Activated CD8-positive, alpha-beta memory T cell treated with anti-CD3 and anti-CD28 coated beads for 1 hour (primary cell): ENCODE results near the gene BMP10.
"Not testable (repeated sequence)": the region's sequence is repeated elsewhere in the genome, so short reads cannot be mapped to it uniquely, and the experiment has no call there.

ENCODE experiments used
- DNase-seq, 2 donors: peaks; one replicate each; pipeline ENCODE4 v3.0.0-alpha.2; 2020; ENCODE audit warnings: low read depth in 1 of 2; ENCODE audit errors: extremely low read depth in 1 of 2

The BMP10 gene

GRCh38 chr2:68900496-68901198 is 29.4 kb upstream of the BMP10 start:
- DNase-seq = no peak

DNA sequence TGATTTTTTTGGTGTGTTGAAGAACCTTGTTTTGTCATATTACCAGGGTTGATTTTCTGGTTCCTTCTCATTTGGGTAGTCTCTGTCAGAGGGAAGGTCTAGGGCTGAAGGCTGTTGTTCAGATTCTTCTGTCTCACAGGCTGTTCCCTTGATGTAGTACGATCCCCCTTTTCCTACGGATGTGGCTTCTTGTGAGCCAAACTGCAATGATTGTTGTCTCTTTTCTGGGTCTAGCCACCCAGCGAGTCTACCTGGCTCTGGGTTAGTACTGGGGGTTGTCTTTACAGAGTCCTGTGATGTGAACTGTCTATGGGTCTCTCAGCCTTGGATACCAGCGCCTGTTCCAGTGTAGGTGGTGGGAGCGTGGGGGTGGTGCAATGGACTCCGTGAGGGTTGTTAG is 24.8 kb upstream of the BMP10 start:
- not testable (repeated sequence) for DNase-seq

DNA sequence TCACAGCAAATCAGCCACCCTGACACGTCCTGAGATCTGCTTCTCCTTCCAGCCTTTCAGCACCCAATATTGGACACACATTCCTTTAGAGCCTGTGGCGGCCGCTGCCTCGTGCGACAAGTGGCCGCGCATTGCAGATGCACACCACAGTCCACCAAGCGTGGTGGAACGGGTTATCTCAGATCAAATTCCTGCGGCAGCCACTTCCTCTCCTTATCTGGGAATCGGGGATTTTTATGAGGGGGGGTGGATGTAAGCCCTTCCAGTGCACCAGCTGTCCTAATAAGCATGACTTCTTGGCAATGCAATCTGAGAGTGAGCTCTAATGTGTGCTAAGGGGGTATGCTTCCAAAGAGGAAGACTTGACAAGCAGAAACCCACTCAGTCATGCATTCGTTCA is 18.3 kb upstream of the BMP10 start:
- DNase-seq = no peak

- no peak for DNase-seq
These were observed 17.8 kb upstream of the BMP10 start for GRCh38 chr2:68889021-68889420.

DNA sequence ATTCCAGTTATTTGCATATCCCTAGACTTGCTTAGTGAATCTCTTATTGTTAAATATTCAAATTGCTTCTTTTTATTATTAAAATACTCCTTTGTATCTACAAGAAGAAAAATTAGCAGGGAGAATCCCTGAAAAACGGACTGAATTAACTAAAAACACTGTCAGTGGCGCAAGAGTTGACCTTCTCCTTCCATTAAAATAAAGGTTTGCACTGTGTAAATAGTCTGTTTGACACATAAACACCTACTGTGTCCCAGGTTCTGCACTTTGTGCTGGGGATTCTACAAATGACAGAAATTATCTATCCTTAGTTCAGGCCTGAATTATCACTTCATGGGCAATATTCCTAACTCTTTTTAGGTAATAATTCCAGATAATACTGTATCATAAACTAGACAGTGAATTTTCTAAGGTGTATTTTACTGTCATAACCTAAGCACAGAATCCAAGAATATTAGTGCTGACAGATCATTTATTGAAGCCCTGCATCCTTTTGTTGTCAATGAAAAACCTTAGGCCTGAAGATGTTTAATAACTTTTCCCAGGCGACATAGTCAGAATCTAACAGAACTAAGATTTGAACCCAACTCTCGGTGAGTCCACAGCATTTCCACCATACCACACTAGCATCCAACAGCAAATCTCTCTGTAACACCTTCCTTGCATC is 17.0 kb upstream of the BMP10 start:
- no peak for DNase-seq

GRCh38 chr2:68885811-68886075 is 14.5 kb upstream of the BMP10 start:
- no peak for DNase-seq

- no peak for DNase-seq
These were observed 14.0 kb upstream of the BMP10 start for GRCh38 chr2:68885074-68885810.

DNA sequence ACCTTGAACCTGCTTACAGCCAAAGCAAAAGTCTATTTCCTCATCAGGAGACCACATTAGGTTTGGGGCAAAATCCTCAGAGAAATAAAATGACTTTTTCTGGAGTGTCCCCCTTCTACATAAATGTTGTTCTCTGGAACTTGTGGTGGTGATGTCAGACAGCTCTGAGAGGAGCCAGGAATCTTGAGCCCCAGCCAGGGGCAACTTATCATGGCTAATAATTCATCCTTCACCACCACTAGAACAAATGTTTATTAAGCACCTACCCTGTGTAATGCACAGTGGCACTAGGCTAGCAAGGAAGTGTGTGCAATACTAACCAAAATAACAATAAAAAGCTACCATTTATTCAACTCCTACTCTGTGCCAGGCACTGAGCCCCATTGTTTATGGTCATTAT is 9.0 kb upstream of the BMP10 start:
- no peak for DNase-seq

GRCh38 chr2:68879296-68879695 is 8.1 kb upstream of the BMP10 start:
- no peak for DNase-seq

DNA sequence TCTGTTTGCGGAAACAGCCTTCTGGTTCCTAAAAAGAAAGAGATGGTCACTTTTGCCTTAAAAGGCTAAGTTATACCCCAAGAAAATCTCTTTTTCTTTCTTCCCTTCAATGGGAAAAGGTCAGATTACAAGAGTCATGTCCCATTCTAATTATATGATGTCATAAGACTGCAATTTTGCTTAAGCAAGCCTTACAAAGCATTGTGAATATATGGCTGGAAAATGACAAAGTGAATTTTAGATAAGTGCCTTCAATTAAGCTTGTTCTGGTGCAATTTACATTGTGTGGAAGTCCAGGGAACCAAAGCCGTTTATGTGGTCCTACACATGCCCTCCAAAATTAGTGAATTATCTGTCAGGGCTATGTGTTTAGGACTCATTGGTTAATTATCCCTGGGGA is 7.6 kb upstream of the BMP10 start:
- no peak for DNase-seq

GRCh38 chr2:68878071-68878711 is 7.0 kb upstream of the BMP10 start:
- no peak for DNase-seq

- no peak for DNase-seq
These were observed 6.0 kb upstream of the BMP10 start for GRCh38 chr2:68877079-68877772.

DNA sequence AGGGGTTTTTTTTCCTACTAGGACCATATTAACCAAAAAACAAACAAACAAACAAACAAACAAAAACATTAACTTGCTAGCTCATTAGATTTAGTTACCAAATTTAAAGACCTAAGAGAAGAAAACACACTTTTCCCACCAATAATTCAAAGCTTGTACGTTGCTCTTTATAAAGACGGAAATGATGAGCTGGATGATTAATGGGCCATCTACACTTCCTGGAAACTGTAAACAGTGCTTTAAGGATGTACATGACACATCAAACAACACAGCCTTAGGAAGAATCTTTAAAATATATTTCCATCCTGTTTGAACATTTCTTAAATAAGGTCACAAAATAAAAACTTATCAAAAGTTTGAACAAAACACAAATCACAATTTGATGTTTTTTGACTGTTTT is 982 bp downstream of the BMP10 start:
- DNase-seq = no peak

GRCh38 chr2:68865108-68865507 is 6.1 kb downstream of the BMP10 start:
- DNase-seq = no peak

- no peak for DNase-seq
These were observed 7.2 kb downstream of the BMP10 start for GRCh38 chr2:68863996-68864395.

DNA sequence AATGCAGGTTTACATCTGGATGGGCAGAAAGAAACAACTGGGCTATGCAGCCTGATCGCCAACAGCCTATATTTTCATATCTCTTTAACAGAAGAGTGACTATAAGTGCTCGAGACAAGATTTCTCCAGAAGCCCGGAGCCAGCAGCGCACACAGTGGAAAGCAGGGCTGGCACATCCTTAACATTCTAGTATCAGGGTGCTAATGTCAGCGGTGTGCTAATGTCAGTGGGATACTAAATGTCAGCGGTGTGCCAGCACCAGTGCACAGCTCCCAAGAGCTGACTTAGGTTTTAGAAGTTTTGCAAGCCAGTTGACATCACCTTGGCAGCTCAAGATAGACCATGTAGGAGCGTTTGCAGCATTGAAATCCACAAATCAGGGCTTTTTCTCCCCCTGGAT is 8.3 kb downstream of the BMP10 start:
- DNase-seq = no peak

DNA sequence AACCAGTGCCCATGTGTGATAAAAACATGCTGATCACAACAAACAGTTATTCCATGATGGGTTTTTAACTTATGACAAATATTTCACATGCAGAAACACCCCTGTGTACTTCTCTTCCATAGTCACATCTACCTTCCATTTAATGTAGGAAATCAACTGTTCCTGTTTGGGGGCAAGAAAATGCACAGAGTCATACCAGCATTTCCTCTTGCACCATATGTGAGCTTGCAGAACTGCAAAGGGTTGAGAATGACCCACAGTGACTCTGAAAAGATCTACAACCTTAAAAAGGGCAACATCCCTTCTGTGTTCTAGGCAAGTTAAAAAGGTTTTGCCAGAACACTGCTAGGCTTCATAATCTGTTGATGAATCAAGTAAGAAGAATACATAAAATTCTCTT is 9.9 kb downstream of the BMP10 start:
- DNase-seq = no peak

- DNase-seq = no peak
These were observed 11.1 kb downstream of the BMP10 start for GRCh38 chr2:68860111-68860510.

GRCh38 chr2:68857855-68858456 is 13.2 kb downstream of the BMP10 start:
- DNase-seq = no peak

DNA sequence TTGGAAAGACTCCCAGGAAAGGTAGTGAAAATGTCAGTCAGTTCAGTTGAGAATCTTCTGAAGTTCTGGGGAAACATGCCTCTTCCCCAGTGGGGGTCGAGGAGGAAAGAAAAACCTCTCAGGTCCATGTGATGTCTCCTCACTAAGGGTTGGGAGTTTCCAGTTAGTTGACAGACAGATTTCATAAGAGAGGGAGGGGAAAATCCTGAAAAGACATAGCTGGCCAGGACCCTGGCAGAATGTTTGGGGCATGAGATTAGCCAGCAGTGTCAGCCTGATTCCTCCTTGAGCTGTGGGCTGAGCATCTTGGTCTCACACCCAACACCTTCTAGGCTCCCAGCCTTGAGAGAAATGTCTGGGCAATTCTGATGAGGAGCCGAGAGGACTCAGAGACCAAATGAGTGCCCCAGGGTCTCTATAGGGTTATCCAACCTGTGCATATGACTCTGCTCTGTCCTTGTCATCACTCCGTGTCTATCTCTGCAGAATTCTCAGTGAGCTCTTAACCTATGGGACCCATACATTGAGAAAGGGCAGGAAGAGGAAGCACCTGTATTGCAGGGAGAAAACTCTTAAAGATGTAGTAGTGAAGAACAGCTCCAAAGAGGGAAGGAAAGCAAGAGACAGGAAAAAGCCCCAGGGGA is 13.9 kb downstream of the BMP10 start:
- no peak for DNase-seq
